ENCODE measurements around the gene EIF6.

DNA sequence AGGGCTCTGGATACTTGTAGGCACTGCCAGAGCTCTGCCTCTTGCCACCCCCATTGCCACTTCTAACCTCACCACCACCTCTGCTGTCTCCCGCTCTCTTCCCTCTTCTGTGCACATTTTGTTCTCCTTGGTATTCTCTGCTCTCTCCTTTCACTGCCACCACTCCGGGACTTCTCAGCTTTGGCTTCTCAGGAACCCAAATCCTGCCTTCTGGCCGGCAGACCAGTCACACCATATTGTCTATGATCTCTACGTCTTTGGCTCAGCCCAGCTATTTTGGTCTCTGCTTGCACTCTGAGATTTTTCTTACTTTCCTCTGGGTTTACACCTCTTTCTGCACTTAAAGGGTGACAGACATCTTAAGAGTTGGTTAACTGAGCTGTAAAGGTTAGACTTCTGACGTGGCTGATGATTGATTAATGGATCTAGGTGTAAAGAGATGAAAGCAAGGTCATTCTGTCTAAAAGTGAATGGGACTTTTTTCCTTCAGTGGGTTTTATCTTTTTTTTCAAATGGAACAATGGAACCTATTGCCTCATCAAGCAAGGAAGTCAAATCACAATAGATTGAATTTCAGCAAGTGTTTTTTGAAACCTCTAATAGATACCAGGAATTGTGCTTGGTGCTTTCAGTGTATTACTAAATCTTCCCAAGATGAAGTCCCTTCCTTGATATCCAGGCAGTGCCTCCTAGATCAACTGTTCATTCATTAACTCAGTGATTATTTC lies 44.3 kb downstream of the EIF6 start:
- TF ChIP-seq CTCF (IDR thresholded peaks at IDR 0.05), result no peak
- no peak for TF ChIP-seq EZH2 (IDR thresholded peaks at IDR 0.05; ENCODE audit: borderline replicate concordance, insufficient read depth, low read depth, low read length, poor library complexity, severe bottlenecking)

All from B cell (primary cell).